ENCODE results near the gene TBC1D17. TPM values are rescaled to one million over a fixed set of nuclear protein-coding genes. Genes with fewer than 3 reads are reported as not detected.

The TBC1D17 gene
- total and polyA plus RNA-seq, 7 donors: 13.4 to 41.0 (median 26.1) TPM

DNA sequence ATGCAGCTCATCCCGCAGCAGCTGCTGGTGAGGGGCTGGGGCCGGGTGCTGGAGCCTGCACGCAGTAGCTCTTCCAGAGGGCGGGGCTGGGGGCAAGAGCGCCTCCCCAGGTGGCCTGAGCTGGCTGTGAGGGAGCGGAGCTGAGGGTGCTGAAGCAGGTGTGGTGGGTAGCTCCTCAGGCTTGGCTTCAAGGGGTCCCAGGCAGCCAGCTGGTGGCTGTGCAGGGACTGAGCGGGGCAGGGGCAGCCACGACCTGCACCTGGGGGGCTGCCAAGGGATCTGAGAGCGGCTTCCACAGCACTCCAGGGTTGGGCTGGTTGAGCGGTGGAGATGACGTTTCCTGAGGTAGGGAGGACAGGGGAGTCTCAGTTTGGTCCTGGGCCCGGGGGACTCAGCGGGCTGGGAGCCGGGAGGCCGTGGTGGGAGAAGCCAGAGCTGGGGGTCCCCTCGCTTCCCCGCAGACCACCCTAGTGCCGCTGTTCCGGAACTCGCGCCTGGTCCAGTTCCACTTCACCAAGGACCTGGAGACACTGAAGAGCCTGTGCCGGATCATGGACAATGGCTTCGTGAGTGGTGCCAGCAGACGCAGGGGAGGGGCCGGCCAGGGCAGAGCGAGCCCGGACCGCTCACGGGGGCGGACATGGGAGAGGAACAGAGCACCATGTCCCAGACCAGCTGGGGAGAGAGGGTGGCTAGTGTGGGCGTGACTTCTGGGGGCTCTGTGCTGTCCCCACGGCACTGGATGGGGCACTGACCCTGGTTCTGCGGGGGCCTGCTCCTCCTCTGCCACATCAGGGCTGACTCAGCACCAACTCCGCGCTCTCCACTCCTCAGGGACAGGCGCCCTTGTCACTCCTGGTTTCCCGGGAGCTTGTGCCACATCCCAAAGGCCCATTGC is 19.2 kb upstream of the TBC1D17 start:
- WGBS, 2 donors: 89 to 90% methylated on average over 37 of the region's 37 CpGs

DNA sequence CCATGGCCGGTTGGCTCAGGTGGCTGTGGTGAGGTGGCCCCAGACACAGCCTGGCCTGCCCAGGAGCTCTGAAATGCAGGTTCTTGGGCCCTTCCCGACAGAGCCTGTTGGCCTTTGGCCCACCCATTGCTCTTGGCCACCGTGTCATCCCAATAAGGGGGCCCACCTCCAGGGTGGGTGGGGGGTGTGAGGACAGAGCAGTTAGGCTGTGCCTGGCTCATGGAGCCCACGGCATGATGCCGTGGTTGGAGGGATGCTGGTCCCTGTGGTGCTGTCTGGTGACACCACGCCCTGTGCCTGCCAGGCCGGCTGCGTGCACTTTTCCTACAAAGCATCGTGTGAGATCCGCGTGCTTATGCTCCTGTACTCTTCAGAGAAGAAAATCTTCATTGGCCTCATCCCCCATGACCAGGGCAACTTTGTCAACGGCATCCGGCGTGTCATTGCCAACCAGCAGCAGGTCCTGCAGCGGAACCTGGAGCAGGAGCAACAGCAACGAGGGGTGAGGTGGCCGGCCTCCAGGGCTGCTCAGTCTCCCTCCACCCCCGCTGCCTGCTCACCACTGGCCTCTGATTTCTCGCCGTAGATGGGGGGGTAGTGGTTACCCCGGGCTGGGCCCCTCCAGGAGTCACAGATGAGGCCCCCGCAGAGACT is 17.7 kb upstream of the TBC1D17 start:
- intact Hi-C loops (cut with DNase I): no loop called here
- Histone ChIP-seq H3K36me3 (peaks cover 35 to 88% (median 56%) of the 10 kb centered on the region in 4 donors), H3K27ac (peak overlapping the region in 2 of 4 donors; percentile 67 to 72), H3K27me3 (no peaks in the 10 kb centered on the region), H3K9me3 (no peaks in the 10 kb centered on the region), H3K4me1 (peaks cover 0 to 24% (median 11%) of the 10 kb centered on the region in 4 donors), H3K4me3 (no peak overlapping the region)
- TF ChIP-seq EP300 (IDR thresholded peaks at IDR 0.05) (no peak), POLR2AphosphoS5 (IDR thresholded peaks at IDR 0.05) (no peak), POLR2A (IDR thresholded peaks at IDR 0.05) (no peak)
- TF ChIP-seq, protein P1, sequence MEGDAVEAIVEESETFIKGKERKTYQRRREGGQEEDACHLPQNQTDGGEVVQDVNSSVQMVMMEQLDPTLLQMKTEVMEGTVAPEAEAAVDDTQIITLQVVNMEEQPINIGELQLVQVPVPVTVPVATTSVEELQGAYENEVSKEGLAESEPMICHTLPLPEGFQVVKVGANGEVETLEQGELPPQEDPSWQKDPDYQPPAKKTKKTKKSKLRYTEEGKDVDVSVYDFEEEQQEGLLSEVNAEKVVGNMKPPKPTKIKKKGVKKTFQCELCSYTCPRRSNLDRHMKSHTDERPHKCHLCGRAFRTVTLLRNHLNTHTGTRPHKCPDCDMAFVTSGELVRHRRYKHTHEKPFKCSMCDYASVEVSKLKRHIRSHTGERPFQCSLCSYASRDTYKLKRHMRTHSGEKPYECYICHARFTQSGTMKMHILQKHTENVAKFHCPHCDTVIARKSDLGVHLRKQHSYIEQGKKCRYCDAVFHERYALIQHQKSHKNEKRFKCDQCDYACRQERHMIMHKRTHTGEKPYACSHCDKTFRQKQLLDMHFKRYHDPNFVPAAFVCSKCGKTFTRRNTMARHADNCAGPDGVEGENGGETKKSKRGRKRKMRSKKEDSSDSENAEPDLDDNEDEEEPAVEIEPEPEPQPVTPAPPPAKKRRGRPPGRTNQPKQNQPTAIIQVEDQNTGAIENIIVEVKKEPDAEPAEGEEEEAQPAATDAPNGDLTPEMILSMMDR (IDR thresholded peaks at IDR 0.05): no peak
- DNase-seq: no peak
- WGBS, 2 donors: 89 to 90% methylated on average over 22 of the region's 22 CpGs

More for the DNA sequence above, 19.2 kb upstream of the TBC1D17 start:
- intact Hi-C loops (cut with DNase I): no loop called here
- peak overlapping the region in 1 of 4 donors; percentile 11 for H3K27ac ChIP-seq
- no peak for DNase-seq
- TF ChIP-seq EP300 (IDR thresholded peaks at IDR 0.05) (no peak), POLR2A (IDR thresholded peaks at IDR 0.05) (no peak), POLR2AphosphoS5 (IDR thresholded peaks at IDR 0.05) (no peak)
- TF ChIP-seq, protein P1 (IDR thresholded peaks at IDR 0.05): no peak
- peaks cover 30 to 84% (median 54%) of the 10 kb centered on the region in 4 donors for H3K36me3 ChIP-seq
- peaks cover 0 to 35% (median 21%) of the 10 kb centered on the region in 4 donors for H3K4me1 ChIP-seq
- H3K9me3 ChIP-seq: no peaks in the 10 kb centered on the region
- no peaks in the 10 kb centered on the region for H3K27me3 ChIP-seq
- no peak overlapping the region for H3K4me3 ChIP-seq

DNA sequence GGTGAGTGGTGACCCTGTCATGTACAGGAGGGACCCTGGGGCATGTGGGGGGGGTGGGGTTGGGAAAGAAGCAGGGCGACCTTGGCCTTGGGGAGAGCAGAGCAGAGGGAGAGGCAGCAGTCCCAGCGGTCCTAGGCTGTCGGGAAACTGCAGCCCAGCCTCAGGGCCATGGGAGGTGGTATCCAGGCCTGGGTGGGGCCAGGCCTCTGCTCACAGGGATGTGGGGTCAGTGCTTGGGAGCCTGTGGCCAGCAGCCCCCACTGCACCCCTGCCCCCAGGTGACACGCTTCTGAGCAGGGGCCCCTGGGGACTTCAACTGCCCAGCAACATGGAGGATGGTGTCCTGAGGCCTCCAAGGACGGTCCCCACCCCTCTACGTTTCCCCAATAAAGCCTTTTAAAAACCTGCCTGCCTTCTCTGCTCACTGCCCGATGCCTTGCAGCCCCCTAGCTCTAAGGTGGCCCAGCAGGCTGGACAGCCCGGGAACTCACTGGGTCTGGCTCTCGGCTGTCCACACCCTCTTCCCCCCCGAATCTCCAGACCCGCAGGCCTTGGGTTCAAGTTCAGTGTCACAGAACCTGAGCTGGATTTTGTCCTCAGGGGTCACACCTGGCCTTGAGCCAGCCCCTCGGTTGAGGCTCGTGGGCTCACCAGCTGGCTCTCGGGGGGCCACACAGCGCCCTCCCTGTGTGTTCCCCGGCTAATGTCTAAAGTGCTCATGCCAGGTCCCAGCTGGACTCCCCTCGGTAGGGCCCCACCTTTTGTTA is 17.0 kb upstream of the TBC1D17 start:
- no peaks in the 10 kb centered on the region for H3K9me3 ChIP-seq
- TF ChIP-seq POLR2AphosphoS5 (IDR thresholded peaks at IDR 0.05) (no peak), POLR2A (IDR thresholded peaks at IDR 0.05) (no peak), EP300 (IDR thresholded peaks at IDR 0.05) (no peak)
- TF ChIP-seq, protein P1 (IDR thresholded peaks at IDR 0.05): no peak
- 74 to 80% methylated on average over 17 of the region's 17 CpGs for WGBS, 2 donors
- peaks cover 0 to 25% (median 17%) of the 10 kb centered on the region in 4 donors for H3K4me1 ChIP-seq
- H3K27ac ChIP-seq: peak overlapping the region; percentile 59 to 72 (median 64)
- DNase-seq: no peak
- H3K27me3 ChIP-seq: no peaks in the 10 kb centered on the region
- H3K36me3 ChIP-seq: peaks cover 35 to 81% (median 49%) of the 10 kb centered on the region in 4 donors
- intact Hi-C loops (cut with DNase I): no loop called here
- H3K4me3 ChIP-seq: no peak overlapping the region

DNA sequence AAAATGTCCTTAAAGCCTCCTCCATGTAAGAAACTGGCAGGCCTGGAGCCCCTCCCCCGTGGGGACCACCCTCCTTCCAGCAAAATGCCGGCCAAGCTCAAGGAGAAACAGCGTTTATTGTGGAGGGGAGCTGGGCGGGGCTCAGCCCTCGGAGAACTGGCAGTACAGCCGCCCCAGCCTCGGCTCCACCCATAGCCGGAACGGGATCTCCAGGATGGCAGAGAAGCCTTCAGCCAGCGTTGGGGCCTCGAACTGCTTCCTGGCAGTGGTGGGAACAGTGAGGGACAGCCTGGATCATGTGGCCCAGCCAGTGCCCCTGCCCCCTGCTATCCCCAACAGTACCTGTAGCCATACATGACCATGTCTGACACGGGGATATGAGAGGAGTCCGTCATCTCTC is 16.4 kb upstream of the TBC1D17 start:
- no peak overlapping the region for H3K4me3 ChIP-seq
- no peak for DNase-seq

More for the DNA sequence above, 16.4 kb upstream of the TBC1D17 start:
- TF ChIP-seq EP300 (IDR thresholded peaks at IDR 0.05) (no peak), POLR2A (IDR thresholded peaks at IDR 0.05) (no peak), POLR2AphosphoS5 (IDR thresholded peaks at IDR 0.05) (no peak)
- TF ChIP-seq, protein P1 (IDR thresholded peaks at IDR 0.05): no peak
- WGBS, 2 donors: 22 to 51% methylated on average over 13 of the region's 13 CpGs
- Histone ChIP-seq H3K27me3 (no peaks in the 10 kb centered on the region), H3K27ac (peak overlapping the region; percentile 59 to 72 (median 64)), H3K4me1 (peaks cover 0 to 31% (median 23%) of the 10 kb centered on the region in 4 donors), H3K9me3 (no peaks in the 10 kb centered on the region), H3K36me3 (peaks cover 35 to 75% (median 44%) of the 10 kb centered on the region in 4 donors)
- intact Hi-C loops (cut with DNase I): no loop called here
